HepG2 (cell line): ENCODE data around the gene GJC2. TPM values are rescaled to one million over a fixed set of nuclear protein-coding genes. Genes with fewer than 3 reads are reported as not detected.

Experiments used
- BHLHE40 ChIP-seq: IDR thresholded peaks from 2 replicates; pipeline ENCODE4 v1.6.1; 2011; ENCODE audit warnings: low read length, improper control_type of control experiment
- DMAP1 ChIP-seq: IDR thresholded peaks from 2 replicates; pipeline ENCODE4 v1.6.1; 2016
- FOSL1 ChIP-seq: sonication (generic); formaldehyde crosslinking; IDR thresholded peaks from 2 replicates; pipeline ENCODE4 v1.9.0; 2021; ENCODE audit warnings: missing genetic modification reagents, borderline replicate concordance
- HNF1B ChIP-seq: sonication (generic); formaldehyde crosslinking; IDR thresholded peaks from 2 replicates; pipeline ENCODE4 v1.5.1; 2020; ENCODE audit warnings: mild to moderate bottlenecking, moderate library complexity, missing genetic modification reagents
- KLF13 ChIP-seq: sonication (generic); formaldehyde crosslinking; IDR thresholded peaks from 2 replicates; pipeline ENCODE4 v1.4.0; 2020; ENCODE audit warnings: mild to moderate bottlenecking, missing genetic modification reagents
- MEF2D ChIP-seq: sonication (generic); formaldehyde crosslinking; IDR thresholded peaks from 2 replicates; pipeline ENCODE4 v1.5.1; 2020; ENCODE audit warnings: mild to moderate bottlenecking, missing genetic modification reagents
- MYNN ChIP-seq: sonication (generic); formaldehyde crosslinking; IDR thresholded peaks from 2 replicates; pipeline ENCODE4 v1.4.0; 2020; ENCODE audit warnings: mild to moderate bottlenecking, low read depth, missing genetic modification reagents
- PITX1 ChIP-seq: sonication (generic); formaldehyde crosslinking; IDR thresholded peaks from 2 replicates; pipeline ENCODE4 v1.5.1; 2020; ENCODE audit warnings: mild to moderate bottlenecking, missing genetic modification reagents
- PREB ChIP-seq: sonication (generic); formaldehyde crosslinking; IDR thresholded peaks from 2 replicates; pipeline ENCODE4 v1.4.0; 2020; ENCODE audit warnings: missing genetic modification reagents
- RBM39 ChIP-seq: fragments of 200-400 bp; formaldehyde crosslinking; IDR thresholded peaks from one replicate; pipeline ENCODE4 v1.6.1; 2018; ENCODE audit warnings: antibody characterized with exemption, mild to moderate bottlenecking, low read depth, low read length; ENCODE audit not compliant: poor library complexity, severe bottlenecking
- SALL1 ChIP-seq: sonication (generic); formaldehyde crosslinking; IDR thresholded peaks from 2 replicates; pipeline ENCODE4 v1.8.0; 2022; ENCODE audit warnings: mild to moderate bottlenecking, missing genetic modification reagents
- SCMH1 ChIP-seq: sonication (generic); formaldehyde crosslinking; IDR thresholded peaks from 2 replicates; pipeline ENCODE4 v1.9.0; 2021; ENCODE audit warnings: missing genetic modification reagents, mild to moderate bottlenecking, borderline replicate concordance
- ZC3H4 ChIP-seq: sonication (generic); formaldehyde crosslinking; IDR thresholded peaks from 2 replicates; pipeline ENCODE4 v1.4.0; 2020; ENCODE audit warnings: missing genetic modification reagents, borderline replicate concordance
- ZMYM4 ChIP-seq: sonication (generic); formaldehyde crosslinking; IDR thresholded peaks from 2 replicates; pipeline ENCODE4 v1.8.1; 2023; ENCODE audit warnings: mild to moderate bottlenecking, missing genetic modification reagents
- ZNF260 ChIP-seq: sonication (generic); formaldehyde crosslinking; IDR thresholded peaks from 2 replicates; pipeline ENCODE4 v1.4.0; 2020; ENCODE audit warnings: missing genetic modification reagents, low read depth, mild to moderate bottlenecking, borderline replicate concordance
- ZNF354B ChIP-seq: sonication (generic); formaldehyde crosslinking; IDR thresholded peaks from 2 replicates; pipeline ENCODE4 v1.8.0; 2022; ENCODE audit warnings: mild to moderate bottlenecking, missing genetic modification reagents
- ZNF556 ChIP-seq: sonication (generic); formaldehyde crosslinking; IDR thresholded peaks from 2 replicates; pipeline ENCODE4 v1.4.0; 2020; ENCODE audit warnings: mild to moderate bottlenecking, missing genetic modification reagents, borderline replicate concordance
- ZNF567 ChIP-seq: sonication (generic); formaldehyde crosslinking; IDR thresholded peaks from 2 replicates; pipeline ENCODE4 v1.8.1; 2023; ENCODE audit warnings: mild to moderate bottlenecking, missing genetic modification reagents, borderline replicate concordance
- ZNF703 ChIP-seq: sonication (generic); formaldehyde crosslinking; IDR thresholded peaks from 2 replicates; pipeline ENCODE4 v1.5.1; 2020; ENCODE audit warnings: missing genetic modification reagents, mild to moderate bottlenecking, moderate library complexity, borderline replicate concordance
- ZNF709 ChIP-seq: sonication (generic); formaldehyde crosslinking; IDR thresholded peaks from 2 replicates; pipeline ENCODE4 v1.5.0; 2020; ENCODE audit warnings: mild to moderate bottlenecking, missing genetic modification reagents
- ZNF737 ChIP-seq: sonication (generic); formaldehyde crosslinking; IDR thresholded peaks from 2 replicates; pipeline ENCODE4 v1.5.0; 2020; ENCODE audit warnings: missing genetic modification reagents, mild to moderate bottlenecking, borderline replicate concordance
- ZNF749 ChIP-seq: sonication (generic); formaldehyde crosslinking; IDR thresholded peaks from 2 replicates; pipeline ENCODE4 v1.8.0; 2022; ENCODE audit warnings: mild to moderate bottlenecking, missing genetic modification reagents, moderate library complexity, borderline replicate concordance
- ZSCAN22 ChIP-seq: sonication (generic); formaldehyde crosslinking; IDR thresholded peaks from 2 replicates; pipeline ENCODE4 v1.4.0; 2020; ENCODE audit warnings: mild to moderate bottlenecking, missing genetic modification reagents
- polyA plus RNA-seq, 8 experiments: library from polyadenylated mRNA; depleted of rRNA in 3 of 8; stranded (reverse) in 7 of 8; unstranded in 1 of 8; fragments of >200 nt; fragmentation: Illumina TruSeq in 4 of 8; extraction: Trizol in 4 of 8; gene quantifications; 2 replicates each; pipeline versions ENCODE4 v1.2.1 to v1.2.3, GENCODE V29; 2011 to 2016; ENCODE audit warnings: low read depth in 4 of 8, missing spikeins in 1 of 8, mixed read lengths in 1 of 8; ENCODE audit not compliant: insufficient read depth in 1 of 8
- total RNA-seq, 5 experiments: library from RNA; depleted of rRNA; stranded (reverse); fragments of >200 nt; fragmentation: Illumina TruSeq; extraction: Trizol; gene quantifications; 2 replicates each; pipeline ENCODE4 v1.2.3, GENCODE V29; 2016; ENCODE audit warnings: low read depth in 1 of 5

The GJC2 gene
- total and polyA plus RNA-seq, 2 of the 13 experiments (the other 11 are each of a cell fraction or from before 2014, with no cell fraction given): 1.6 to 3.8 TPM

DNA sequence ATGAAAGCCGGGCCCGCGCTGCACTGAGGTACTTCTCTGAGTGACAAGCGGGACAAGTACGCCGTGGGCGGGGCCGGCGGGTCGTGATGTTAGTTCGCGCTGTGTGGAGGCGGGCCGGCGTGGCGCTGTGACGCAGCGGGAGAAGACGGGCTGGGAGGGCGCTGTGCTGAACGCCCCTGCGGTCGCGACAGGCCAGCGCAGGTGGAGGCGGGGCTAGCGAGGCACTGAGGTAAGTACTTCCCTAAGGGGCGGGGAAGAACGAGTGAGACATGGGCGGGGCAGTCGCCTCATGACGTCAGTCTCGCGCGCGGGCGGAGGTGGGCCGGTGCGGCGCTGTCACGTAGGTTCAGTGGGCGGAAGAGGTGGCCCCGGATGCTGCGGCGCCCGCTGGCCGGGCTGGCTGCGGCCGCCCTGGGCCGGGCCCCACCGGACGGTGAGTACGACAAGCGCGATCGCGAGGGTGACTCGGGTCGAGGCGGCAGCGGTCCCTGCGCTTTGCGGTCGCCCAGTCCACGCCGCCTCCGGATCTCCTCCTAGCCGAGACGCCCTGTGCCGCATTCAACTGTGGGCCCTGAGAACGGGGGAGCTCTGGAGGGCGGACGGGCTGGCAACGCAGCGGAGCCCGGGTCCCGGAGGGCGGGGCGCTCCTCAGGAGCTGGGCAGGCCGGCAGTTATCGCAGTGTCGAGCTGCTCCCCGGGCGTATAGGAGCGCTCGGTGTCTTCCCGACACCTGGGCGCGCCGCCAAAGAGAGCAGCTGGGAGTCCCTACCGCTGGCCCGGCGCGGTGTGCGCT, 9.6 kb upstream of the GJC2 start, which contains the start of gene GUK1 (continued):
- TF ChIP-seq ZNF703 (CRISPR knock-in tag) (no peak; the same call in 1 of the 2 replicates), ZNF556 (CRISPR knock-in tag) (peak; percentile 85; the same call in 1 of the 2 replicates), ZMYM4 (CRISPR knock-in tag) (peak; percentile 97), SALL1 (CRISPR knock-in tag) (peak; percentile 80), PREB (CRISPR knock-in tag) (no peak), ZSCAN22 (CRISPR knock-in tag) (no peak), FOSL1 (CRISPR knock-in tag) (no peak), HNF1B (CRISPR knock-in tag) (peak; percentile 87), ZNF354B (CRISPR knock-in tag) (no peak), ZNF709 (CRISPR knock-in tag) (peak; percentile 80), BHLHE40 (no peak), ZC3H4 (CRISPR knock-in tag) (no peak), MEF2D (CRISPR knock-in tag) (peak; percentile 60), RBM39 (peak; percentile 27), ZNF567 (no peak), ZNF749 (CRISPR knock-in tag) (peak; percentile 63; the same call in 1 of the 2 replicates), DMAP1 (peak; percentile 53; the same call in 1 of the 2 replicates), ZNF260 (no peak), MYNN (CRISPR knock-in tag) (no peak), PITX1 (no peak), SCMH1 (CRISPR knock-in tag) (no peak), KLF13 (no peak), ZNF737 (CRISPR knock-in tag) (no peak)
